NCI-H2227 treated with DMSO at 0.1 percent for 48 hours (cell line): ENCODE data around the gene CT45A5.
"Not testable (repeated sequence)": the region's sequence is repeated elsewhere in the genome, so short reads cannot be mapped to it uniquely, and the experiment has no call there.

Experiments
- DNase-seq: peaks from one replicate; lab custom pipeline; 2025; lab: John Stamatoyannopoulos, UW

The CT45A5 gene, protein sequence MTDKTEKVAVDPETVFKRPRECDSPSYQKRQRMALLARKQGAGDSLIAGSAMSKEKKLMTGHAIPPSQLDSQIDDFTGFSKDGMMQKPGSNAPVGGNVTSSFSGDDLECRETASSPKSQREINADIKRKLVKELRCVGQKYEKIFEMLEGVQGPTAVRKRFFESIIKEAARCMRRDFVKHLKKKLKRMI

DNA sequence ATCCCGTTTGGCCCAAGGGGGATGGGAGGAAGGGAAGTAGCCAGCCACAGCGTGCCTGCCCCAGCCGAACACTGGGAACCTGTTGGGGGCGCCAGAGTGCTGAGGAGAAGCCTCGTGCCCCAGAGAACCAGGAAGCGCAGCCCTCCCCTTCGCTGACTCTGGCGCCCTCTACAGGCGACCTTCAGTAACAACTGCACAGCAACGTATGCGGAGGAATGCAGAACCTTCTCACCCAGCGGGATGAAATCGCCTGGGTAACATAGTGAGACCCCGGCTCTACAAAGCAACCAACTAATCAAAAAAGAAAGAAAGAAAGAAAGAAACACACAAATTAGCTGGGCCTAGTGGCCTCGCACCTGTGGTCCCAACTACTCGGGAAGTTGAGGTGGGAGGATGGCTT, at the start of gene CT45A5:
TSS of gene CT45A5 (minus strand) at position 101 of the 400 bp plus-strand sequence. CDS start 3,774 bp downstream, outside the sequence.
- not testable (repeated sequence) for DNase-seq

DNA sequence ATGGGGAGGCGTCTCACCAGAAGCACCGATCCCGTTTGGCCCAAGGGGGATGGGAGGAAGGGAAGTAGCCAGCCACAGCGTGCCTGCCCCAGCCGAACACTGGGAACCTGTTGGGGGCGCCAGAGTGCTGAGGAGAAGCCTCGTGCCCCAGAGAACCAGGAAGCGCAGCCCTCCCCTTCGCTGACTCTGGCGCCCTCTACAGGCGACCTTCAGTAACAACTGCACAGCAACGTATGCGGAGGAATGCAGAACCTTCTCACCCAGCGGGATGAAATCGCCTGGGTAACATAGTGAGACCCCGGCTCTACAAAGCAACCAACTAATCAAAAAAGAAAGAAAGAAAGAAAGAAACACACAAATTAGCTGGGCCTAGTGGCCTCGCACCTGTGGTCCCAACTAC, 34.6 kb upstream of the CT45A5 start, which contains the start of gene CT45A2:
TSS of gene CT45A2 (minus strand) at position 101 of the 400 bp plus-strand sequence. CDS start 3,747 bp downstream, outside the sequence.
- DNase-seq = not testable (repeated sequence)

DNA sequence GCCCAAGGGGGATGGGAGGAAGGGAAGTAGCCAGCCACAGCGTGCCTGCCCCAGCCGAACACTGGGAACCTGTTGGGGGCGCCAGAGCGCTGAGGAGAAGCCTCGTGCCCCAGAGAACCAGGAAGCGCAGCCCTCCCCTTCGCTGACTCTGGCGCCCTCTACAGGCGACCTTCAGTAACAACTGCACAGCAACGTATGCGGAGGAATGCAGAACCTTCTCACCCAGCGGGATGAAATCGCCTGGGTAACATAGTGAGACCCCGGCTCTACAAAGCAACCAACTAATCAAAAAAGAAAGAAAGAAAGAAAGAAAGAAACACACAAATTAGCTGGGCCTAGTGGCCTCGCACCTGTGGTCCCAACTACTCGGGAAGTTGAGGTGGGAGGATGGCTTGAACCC, 17.4 kb upstream of the CT45A5 start, which contains the start of gene CT45A6:
TSS of gene CT45A6 (minus strand) at position 101 of the 400 bp plus-strand sequence. CDS start 3,794 bp downstream, outside the sequence.
- DNase-seq = not testable (repeated sequence)

DNA sequence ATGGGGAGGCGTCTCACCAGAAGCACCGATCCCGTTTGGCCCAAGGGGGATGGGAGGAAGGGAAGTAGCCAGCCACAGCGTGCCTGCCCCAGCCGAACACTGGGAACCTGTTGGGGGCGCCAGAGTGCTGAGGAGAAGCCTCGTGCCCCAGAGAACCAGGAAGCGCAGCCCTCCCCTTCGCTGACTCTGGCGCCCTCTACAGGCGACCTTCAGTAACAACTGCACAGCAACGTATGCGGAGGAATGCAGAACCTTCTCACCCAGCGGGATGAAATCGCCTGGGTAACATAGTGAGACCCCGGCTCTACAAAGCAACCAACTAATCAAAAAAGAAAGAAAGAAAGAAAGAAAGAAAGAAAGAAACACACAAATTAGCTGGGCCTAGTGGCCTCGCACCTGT, 17.2 kb downstream of the CT45A5 start, which contains the start of gene CT45A3:
TSS of gene CT45A3 (minus strand) at position 101 of the 400 bp plus-strand sequence. CDS start 3,747 bp downstream, outside the sequence.
- DNase-seq = not testable (repeated sequence)

DNA sequence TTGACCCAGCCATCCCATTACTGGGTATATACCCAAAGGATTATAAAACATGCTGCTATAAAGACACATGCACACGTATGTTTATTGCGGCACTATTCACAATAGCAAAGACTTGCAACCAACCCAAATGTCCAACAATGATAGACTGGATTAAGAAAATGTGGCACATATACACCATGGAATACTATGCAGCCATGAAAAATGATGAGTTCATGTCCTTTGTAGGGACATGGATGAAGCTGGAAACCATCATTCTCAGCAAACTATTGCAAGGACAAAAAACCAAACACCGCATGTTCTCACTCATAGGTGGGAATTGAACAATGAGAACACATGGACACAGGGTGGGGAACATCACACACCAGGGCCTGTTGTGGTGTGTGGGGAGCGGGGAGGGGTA, 40.6 kb downstream of the CT45A5 start:
- not testable (repeated sequence) for DNase-seq

DNA sequence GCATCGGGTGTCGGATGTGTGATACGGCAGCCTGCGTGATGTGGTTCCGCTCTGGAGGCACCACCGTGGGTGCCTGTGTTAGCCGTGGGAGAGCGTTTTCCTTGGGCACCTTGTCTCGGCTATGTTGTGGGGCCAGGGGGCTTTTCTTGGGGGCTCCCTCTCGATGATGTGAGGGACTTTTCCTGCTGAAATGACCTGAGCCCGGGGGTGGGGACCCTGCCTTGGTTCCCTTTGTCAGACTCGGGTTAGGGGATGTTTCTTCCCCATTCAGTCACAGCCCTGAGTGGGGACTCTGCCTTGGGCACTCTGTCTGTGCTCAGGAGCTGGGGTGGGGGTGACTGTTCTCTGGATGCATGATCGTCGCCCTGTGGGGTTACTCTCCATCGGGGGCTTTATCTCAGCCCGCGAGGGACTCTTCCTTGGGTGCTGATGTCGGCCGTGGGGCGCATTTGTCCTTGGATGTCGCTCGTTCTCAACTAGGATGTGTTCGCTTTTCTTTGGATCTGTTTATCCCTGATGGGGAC, 44.0 kb downstream of the CT45A5 start:
- no peak for DNase-seq

DNA sequence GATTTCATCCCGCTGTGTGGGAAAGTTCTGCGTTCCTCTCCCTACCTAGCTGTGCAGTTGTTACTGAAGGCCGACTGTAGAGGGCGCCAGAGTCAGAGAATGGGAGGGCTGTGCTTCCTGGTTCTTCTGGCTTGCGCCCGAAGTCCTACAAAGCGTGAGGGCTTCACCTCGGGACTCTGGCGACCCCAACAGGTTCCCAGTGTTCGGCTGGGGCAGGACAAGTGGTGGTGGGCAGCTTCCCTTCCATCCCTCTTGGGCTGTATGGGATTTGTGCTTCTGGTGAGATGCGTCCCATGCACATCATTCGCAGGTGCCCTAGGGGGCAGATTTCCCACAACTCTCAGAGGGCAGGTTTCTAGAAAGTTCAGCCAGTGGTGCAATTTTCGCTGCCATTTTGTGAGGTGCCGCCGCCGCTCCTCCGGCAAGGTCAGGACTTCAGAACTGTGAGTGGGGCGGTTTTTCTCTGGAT, 44.6 kb downstream of the CT45A5 start:
- DNase-seq = no peak

DNA sequence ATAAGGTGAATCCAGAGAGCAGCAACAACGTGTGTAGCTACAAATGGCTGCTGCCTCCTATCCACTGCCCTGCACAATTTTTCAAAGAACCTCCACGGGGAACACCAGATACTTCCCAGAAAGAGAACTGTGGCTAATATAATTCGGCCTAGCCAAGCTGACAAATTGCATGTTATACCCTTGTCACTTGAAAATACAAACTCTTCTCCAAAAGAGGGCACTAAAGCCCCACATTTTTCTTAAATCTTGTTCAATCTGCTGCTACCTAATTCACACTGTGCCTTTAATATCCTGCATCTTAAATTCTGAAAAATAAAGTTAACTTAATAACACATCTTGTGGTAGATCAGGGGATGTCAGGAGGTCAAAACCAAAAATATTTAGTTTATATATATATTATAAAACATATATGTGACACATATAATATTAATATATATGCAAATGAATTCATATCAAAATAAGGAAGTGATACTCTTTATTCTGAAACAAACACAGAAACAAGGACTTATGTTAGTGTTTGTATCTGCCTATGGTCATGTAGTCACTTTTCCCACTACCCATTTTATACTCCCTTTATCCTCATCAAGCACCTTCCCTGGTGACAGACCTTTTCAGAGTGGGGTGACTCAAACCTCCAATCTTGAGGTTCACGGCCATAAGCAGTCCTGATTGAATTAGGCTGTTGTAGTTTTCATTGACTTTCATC, 47.8 kb downstream of the CT45A5 start:
- DNase-seq = no peak

DNA sequence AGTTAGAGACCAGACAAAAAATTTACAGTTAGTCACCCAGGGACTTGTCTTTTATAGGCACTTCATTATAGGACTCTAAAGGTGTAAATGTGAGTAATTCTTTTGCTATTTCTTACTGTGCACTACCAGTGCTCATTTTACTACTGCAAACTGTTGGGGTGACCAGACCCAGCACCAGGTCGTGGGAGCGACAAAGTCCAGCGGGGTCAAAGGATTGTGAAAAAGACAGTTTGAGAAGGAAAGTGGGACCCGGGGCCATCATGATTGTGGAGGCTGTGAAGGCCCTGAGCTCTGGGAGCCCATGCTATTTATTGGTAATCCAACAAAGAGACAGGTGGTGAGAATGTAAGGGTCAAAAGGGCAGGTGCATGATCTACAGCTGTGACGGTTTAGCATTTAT, 50.6 kb downstream of the CT45A5 start:
- not testable (repeated sequence) for DNase-seq
